ENCODE results near the gene BRIP1.
"Not testable (repeated sequence)": the region's sequence is repeated elsewhere in the genome, so short reads cannot be mapped to it uniquely, and the experiment has no call there.

Gene BRIP1

DNA sequence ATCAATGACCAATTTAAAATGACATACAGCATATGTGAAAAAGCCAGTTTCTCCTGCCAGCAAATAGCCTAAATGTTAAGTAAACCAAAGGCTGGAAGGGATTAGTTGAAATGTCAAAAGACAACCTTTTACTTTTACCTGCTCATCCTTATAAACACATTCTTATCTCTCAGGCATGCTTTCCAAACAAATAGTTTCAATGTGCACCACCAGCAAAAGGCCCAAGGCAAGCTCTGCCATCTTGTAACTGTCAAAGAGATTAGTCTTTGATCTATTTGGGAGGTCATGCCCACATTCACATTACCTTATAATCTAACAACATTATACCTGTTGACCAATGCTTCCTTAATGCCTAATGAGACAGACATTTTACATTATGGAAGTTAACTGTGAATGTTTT, 140.1 kb downstream of the BRIP1 start:
- no peak for DNase-seq

- DNase-seq, result no peak
These were observed 140.9 kb downstream of the BRIP1 start for GRCh38 chr17:61722398-61722797.

DNA sequence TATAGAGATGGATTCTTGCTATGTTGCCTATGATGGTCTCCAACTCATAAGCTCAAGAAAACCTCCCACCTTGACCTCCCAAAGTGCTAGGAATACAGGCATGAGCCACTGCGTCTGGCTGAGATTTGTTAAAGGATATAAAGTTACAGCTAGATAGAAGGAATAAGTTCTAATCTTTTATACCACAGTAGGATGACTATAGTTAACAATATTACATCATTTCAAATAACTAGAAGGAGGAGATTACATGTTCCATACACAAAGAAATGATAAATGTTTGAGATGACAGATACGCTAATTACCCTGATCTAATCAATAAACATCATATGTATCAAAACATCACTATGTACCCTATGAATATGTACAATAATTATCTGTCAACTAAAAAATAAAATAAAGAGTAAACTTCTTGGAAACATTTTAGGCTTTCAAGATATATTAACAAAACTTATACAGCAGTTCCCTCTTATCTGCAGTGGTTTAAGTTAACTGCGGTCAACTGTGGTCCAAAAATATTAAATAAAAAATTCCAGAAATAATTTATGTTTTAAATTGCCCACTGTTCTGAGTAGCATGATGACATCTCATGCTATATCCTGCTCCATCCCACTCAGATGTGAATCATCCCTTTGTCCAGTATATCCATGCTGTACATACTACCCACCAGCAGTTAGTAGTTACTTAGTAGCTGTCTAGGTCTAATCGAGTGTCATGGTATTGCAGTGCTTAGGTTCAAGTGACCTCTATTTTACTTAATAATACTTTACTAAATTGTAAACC, 143.1 kb downstream of the BRIP1 start:
- no peak for DNase-seq

GRCh38 chr17:61719220-61719619, 144.1 kb downstream of the BRIP1 start:
- DNase-seq, result not testable (repeated sequence)

- DNase-seq, result no peak
These were observed 145.3 kb downstream of the BRIP1 start for GRCh38 chr17:61718022-61718421.

DNA sequence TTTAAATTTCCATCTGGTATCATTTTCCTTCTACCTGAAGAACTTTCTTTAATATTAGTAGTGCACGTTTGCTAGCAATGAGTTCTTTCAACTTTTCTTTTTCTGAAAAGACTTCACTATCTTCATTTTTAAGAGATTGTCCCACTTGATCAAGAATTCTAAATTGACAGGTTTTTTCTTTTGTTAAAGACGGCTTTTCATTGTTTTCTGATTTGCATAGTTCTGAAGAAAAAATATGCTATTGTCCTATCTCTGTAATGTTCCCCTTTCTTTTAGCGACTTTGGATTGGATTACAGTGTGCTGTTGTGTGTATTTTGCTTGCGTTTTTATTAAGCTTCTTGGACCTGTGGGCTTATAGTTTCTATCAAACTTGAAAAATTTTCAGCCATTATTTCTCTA, 146.0 kb downstream of the BRIP1 start:
- DNase-seq, result no peak

GRCh38 chr17:61716225-61716829, 147.0 kb downstream of the BRIP1 start:
- no peak for DNase-seq

DNA sequence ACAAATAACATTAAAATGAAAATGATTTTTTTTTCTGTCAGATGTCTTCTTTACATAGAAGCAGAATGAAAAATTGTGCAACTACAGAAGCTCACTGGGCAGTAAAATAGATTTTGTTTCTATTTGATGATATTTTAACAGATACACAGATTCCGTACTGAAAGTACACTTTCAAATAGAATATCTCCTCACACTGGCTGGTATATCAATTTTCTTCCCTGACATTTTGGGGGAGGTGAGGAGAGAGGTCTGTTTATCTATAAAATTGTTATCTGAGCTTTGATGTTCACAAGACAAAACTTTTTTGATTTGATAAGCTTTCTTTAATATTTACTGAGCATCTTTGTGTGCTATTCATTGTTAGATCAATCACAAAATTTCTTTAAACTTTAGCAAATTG, 148.0 kb downstream of the BRIP1 start:
- no peak for DNase-seq

GRCh38 chr17:61714300-61714699, 149.0 kb downstream of the BRIP1 start:
- no peak for DNase-seq

GRCh38 chr17:61713035-61713434, 150.3 kb downstream of the BRIP1 start:
- no peak for DNase-seq

- no peak for DNase-seq
These were observed 152.8 kb downstream of the BRIP1 start for GRCh38 chr17:61710546-61710945.

DNA sequence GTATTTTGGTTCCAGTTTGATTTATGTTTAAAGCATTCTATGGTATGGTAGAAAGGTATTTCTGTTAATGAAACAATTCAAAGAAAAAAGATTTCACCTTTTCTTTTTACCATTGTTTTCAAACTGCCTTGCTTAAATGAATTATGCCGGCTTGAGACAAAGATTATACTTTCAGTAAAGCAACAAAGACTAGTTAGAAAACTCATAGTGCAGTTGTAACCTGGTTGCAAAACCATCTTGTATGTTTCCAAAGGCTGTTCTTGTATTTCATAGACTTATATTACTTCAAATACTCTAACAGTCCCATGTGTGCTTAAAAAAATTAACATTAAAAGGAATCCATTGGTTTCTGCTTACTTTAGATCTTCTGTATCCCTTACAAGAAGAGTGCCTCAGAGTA, 153.8 kb downstream of the BRIP1 start:
- DNase-seq, result no peak

- DNase-seq, result no peak
These were observed 158.3 kb downstream of the BRIP1 start for GRCh38 chr17:61704935-61705449.

DNA sequence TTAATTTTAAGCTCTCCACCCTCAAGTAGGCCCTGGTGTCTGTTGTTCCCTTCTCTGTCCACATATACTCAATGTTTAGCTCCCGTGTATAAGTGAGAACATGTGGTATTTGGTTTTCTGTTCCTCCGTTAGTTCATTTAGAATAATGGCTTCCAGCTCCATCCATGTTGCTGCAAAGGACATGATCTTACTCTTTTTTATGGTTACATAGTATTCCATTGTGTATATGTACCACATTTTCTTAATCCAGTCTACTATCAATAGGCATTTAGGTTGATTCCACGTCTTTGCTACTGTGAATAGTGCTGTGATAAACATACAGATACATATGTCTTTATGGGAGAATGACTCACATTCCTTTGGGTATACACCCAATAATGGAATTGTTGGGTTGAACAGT, 160.9 kb downstream of the BRIP1 start:
- no peak for DNase-seq

DNA sequence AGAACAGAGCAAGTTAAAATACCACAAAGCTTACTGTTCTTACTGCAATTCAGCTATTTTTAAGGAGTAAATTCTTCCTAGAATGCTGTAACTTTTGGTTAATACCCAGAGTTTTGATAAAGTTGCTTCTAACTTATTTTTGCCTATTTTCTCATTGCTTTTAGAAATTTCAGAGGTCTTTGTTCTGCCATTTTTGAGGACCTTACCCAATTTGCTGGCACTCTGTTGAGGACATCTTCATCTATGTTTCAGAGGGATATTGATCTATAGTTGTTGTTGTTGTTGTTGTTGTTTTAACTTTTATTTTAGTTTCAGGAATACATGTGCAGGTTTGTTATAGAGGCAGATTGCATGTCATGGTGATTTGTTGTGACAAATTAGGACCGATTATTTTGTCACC, 161.3 kb downstream of the BRIP1 start:
- no peak for DNase-seq

DNA sequence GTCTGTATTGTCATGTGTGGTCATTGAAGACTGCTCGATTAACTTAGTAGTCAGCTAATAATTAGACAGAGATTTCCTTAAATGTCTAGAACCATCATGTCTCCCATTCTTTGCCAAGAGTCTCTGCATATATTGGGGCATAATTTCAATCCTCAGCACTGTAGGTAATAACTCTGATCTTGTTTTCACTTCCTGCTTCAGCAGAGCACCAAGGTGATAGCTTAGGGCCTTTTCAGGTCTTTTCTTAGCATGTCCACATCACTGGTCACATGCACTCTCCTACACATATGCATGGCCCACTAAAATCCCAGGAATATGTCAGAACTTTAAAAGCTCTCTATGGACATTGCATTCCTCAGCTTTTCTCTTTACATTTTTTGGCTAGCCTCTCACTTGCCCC, 162.0 kb downstream of the BRIP1 start:
- no peak for DNase-seq

DNA sequence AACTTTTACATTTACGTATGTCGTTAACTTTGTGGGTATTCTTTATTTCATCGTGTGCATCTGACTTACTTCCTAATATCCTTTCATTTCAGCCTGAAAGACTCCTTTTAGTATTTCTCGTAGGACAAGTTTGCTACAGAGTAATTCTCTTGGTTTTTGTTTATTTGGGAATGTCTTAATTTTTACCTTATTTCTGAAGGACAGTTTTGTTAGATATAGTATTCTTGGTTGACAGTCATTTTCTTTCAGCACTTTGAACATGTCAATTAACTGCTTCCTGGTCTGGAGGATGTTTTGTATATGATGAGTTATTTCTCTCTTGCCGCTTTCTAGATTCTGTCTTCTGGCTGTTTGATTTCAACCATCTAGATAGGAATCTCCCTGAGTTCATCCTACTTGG, 163.1 kb downstream of the BRIP1 start:
- DNase-seq, result no peak

DNA sequence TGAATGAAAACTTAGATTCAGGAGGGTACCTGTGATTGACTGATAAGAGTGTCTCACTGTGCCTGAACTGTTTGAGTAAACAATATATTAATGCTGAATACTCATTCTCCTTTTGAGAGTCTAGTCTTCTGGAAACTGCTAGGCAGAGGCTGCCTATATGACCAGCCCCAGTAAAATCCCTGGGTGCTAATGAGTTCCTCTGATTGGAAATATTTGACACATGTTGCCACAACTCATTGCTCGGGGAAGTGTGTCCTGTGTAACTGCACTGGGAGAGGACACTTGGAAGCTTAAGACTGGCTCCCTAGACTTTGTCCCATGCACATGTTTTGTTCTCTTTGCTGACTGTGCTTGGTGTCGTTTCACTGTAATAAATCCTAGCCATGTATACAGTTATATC, 163.6 kb downstream of the BRIP1 start:
- no peak for DNase-seq

DNA sequence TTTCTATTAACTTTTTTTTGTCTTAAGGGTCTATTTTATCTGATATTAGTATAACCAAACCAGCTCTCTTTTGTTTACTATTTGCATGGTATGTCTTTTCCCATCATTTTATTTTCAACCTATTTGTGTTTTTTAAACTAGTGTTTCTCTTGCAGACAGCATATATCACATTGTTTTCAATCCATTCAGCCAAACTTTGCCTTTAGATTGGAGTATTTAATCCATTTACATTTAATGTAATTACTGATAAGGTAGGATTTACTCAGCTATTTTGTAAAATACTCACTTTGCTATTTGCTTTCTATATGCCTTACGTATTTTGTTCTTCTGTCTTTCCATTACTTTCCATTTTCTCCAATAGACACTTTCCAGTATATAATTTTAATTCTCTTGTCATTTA, 164.3 kb downstream of the BRIP1 start:
- no peak for DNase-seq

- DNase-seq, result no peak
These were observed 165.1 kb downstream of the BRIP1 start for GRCh38 chr17:61698244-61698643.

GRCh38 chr17:61695779-61696337, 167.5 kb downstream of the BRIP1 start:
- DNase-seq, result no peak

DNA sequence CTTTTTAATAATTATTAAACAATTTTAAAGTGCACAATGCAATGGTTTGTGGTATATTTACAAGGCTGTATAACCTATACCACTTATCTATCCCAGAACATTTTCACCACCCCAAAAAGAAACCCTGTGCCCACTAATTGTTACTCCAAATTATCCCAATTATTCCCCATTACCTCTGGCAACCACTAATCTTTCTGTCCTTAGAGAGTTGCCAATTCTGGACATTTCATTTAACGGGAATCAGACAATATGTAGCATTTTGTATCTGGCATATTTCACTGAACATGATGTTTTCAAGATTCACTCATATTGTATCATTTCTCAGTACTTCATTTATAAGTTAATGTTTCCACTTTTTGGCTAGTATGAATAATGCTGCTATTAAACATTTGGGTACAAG, 169.2 kb downstream of the BRIP1 start:
- no peak for DNase-seq

GRCh38 chr17:61689610-61690180, 173.6 kb downstream of the BRIP1 start:
- DNase-seq, result no peak

DNA sequence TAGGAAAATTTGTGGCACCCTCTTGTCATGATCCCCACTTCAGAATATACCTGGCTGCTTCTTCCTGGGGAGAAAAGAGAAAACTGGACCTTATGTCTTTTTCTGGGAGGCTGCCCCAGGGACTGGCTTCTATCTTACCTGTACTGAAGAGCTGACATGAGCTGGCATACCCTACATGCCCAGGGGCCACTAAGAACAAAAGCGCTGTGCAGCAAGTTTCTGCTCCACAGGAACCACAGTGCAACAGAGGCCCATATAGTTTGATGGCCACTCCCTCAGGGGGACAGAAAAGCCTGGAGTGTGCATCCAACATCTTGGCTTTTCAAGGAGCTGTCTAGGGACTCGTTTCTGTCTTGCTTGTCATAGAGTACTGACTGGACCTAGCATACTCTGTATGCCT, 175.6 kb downstream of the BRIP1 start:
- DNase-seq, result no peak

Data from NCI-H2107 (cell line).